Panc1 (cell line): Measurements from ENCODE around the gene MILR1. TPM values are rescaled to one million over a fixed set of nuclear protein-coding genes. Genes with fewer than 3 reads are reported as not detected.

Source experiments
- microRNA-seq: library from miRNA; unstranded; fragments of <30 nt; microRNA quantifications from one replicate; pipeline ENCODE4 v1.1.0, GENCODE V29; 2020; ENCODE audit not compliant: unreplicated experiment
- total RNA-seq: library from RNA; stranded (reverse); gene quantifications from one replicate; pipeline ENCODE4 v1.2.1, GENCODE V29; 2021; ENCODE audit not compliant: unreplicated experiment

MILR1 gene
- total RNA-seq, 1 experiment from 2014 or later = not detected

Small RNA genes within 50 kb of the gene (microRNA-seq; reads per million reads assigned to microRNA genes)
- gene MIR1273E = not detected
- 3.8 reads per million, percentile 8 among the genes with 10 or more reads in this experiment for gene MIR3064
- gene MIR5047 = not detected

Other genes with a start within 250 kb of the MILR1 start
- 20.1 TPM for gene TEX2, start 185.9 kb upstream of the MILR1 start, total RNA-seq
- 0.57 TPM for gene PECAM1, start 58.3 kb upstream of the MILR1 start, total RNA-seq
- 19.6 TPM for gene POLG2, start 47.9 kb downstream of the MILR1 start, total RNA-seq
- 411 TPM for gene DDX5, start 57.2 kb downstream of the MILR1 start, total RNA-seq
- gene CEP95, start 57.9 kb downstream of the MILR1 start, total RNA-seq = 23.2 TPM
- gene SMURF2, start 213.2 kb downstream of the MILR1 start, total RNA-seq = 21.3 TPM